Stomach (tissue), 9 donors: ENCODE measurements around the gene C4orf50. TPM values are rescaled to one million over a fixed set of nuclear protein-coding genes. Genes with fewer than 3 reads are reported as not detected.

ENCODE experiments used
- DNase-seq, 2 donors: peaks; one replicate each; pipeline versions ENCODE4 v3.0.0 to v3.0.0-alpha.2; 2013 to 2019
- H3K27ac ChIP-seq, 5 donors: fragments of 200-600 bp in 4 of 5; sonication (generic) in 4 of 5; one replicate each; pipeline ENCODE4 v1.5.1; 2013 to 2019; ENCODE audit warnings: mild to moderate bottlenecking in 1 of 5, moderate library complexity in 1 of 5
- H3K27me3 ChIP-seq, 3 donors: fragments of 200-600 bp; sonication (generic); one replicate each; pipeline ENCODE4 v1.5.1; 2017 to 2019; ENCODE audit warnings: mixed run types in 1 of 3
- H3K36me3 ChIP-seq, 4 donors: fragments of 200-600 bp; sonication (generic); 1 replicate in 3 of 4; 2 replicates in 1 of 4; pipeline ENCODE4 v1.5.1; 2016 to 2019
- H3K4me1 ChIP-seq, 4 donors: fragments of 200-600 bp; sonication (generic); one replicate each; pipeline ENCODE4 v1.5.1; 2016 to 2019
- H3K4me3 ChIP-seq, 4 donors: fragments of 200-600 bp; sonication (generic) in 3 of 4; one replicate each; pipeline ENCODE4 v1.5.1; 2016 to 2019; ENCODE audit warnings: mild to moderate bottlenecking in 1 of 4
- H3K9me3 ChIP-seq, 4 donors: fragments of 200-600 bp; sonication (generic); one replicate each; pipeline ENCODE4 v1.5.1; 2016 to 2019
- CTCF ChIP-seq, 7 experiments: fragments of 450-650 bp in 4 of 7; fragments of 200-600 bp in 3 of 7; sonication (generic) in 3 of 7; IDR thresholded peaks; one replicate each; pipeline ENCODE4 v1.5.1; 2016 to 2019; ENCODE audit warnings: antibody characterized with exemption in 7 of 7, control low read depth in 2 of 7, mild to moderate bottlenecking in 1 of 7
- EP300 ChIP-seq: sonication (generic); formaldehyde crosslinking; IDR thresholded peaks from one replicate; pipeline ENCODE4 v1.6.1; 2017; ENCODE audit warnings: antibody characterized with exemption
- POLR2A ChIP-seq, 4 donors: fragments of 450-650 bp; IDR thresholded peaks; one replicate each; pipeline ENCODE4 v1.6.1; 2016; ENCODE audit warnings: antibody characterized with exemption in 4 of 4, control low read depth in 2 of 4, mild to moderate bottlenecking in 1 of 4, moderate library complexity in 1 of 4
- POLR2AphosphoS5 ChIP-seq, 3 donors: sonication (generic); formaldehyde crosslinking; IDR thresholded peaks; one replicate each; pipeline ENCODE4 v1.6.1; 2016; ENCODE audit warnings: antibody characterized with exemption in 3 of 3
- WGBS, 5 donors: extraction: QIAGEN DNeasy Blood & Tissue Kit in 3 of 5; methylation state at CpG; one replicate each; pipeline versions ENCODE4 v1.1.5 to v1.1.7; 2013 to 2018; 5-methylcytosine and 5-hydroxymethylcytosine counted together
- intact Hi-C: fragments of 100-400 bp; cut with DNase I; formaldehyde crosslinking; loops from one replicate; pipeline ENCODE4 v1.15.1; 2023; ENCODE audit warnings: low total_unique reads
- polyA plus RNA-seq, 3 donors: library from polyadenylated mRNA; stranded (reverse); fragments of 200-250 nt; gene quantifications; one replicate each; pipeline ENCODE4 v1.2.3, GENCODE V29; 2013
- total RNA-seq, 5 donors: library from RNA; depleted of rRNA; stranded (reverse); fragments of >200 nt; gene quantifications; one replicate each; pipeline versions ENCODE4 v1.1.0 to v1.2.3, GENCODE V29; 2014 to 2016
- donor health status: healthy with polysubstance abuse.
- donor health status: Bipolar disorder and iron deficiency.
- donor health status: healthy.

The C4orf50 gene
- total and polyA plus RNA-seq, 8 donors = under 0.01 to 1.8 (median 0.85) TPM; not detected in 4

- intact Hi-C loops = no loop called here
Observed at GRCh38 chr4:5926598-5926997, 91.6 kb downstream of the C4orf50 start.

GRCh38 chr4:5925419-5926200, 92.6 kb downstream of the C4orf50 start:
- Histone ChIP-seq H3K27me3 (peaks cover 0 to 71% (median 17%) of the 10 kb centered on the region in 3 donors), H3K9me3 (no peaks in the 10 kb centered on the region), H3K36me3 (no peaks in the 10 kb centered on the region), H3K4me3 (no peak overlapping the region), H3K4me1 (no peaks in the 10 kb centered on the region), H3K27ac (no peak overlapping the region)
- DNase-seq = no peak
- intact Hi-C loops = no loop called here
- TF ChIP-seq POLR2A (IDR thresholded peaks at IDR 0.05) = no peak
- no peak for TF ChIP-seq CTCF (IDR thresholded peaks at IDR 0.05)
- TF ChIP-seq POLR2AphosphoS5 (IDR thresholded peaks at IDR 0.05) = no peak
- TF ChIP-seq EP300 = no peak
- WGBS, 5 donors = 71 to 84% (median 75%) methylated on average over 16 of the region's 16 CpGs

More at GRCh38 chr4:5926598-5926997, 91.6 kb downstream of the C4orf50 start:
- Histone ChIP-seq H3K36me3 (no peaks in the 10 kb centered on the region), H3K27ac (no peak overlapping the region), H3K27me3 (peaks cover 0 to 71% (median 9%) of the 10 kb centered on the region in 3 donors), H3K9me3 (no peaks in the 10 kb centered on the region), H3K4me3 (no peak overlapping the region), H3K4me1 (no peaks in the 10 kb centered on the region)
- DNase-seq = no peak
- TF ChIP-seq EP300 (no peak), CTCF (IDR thresholded peaks at IDR 0.05) (no peak), POLR2A (IDR thresholded peaks at IDR 0.05) (no peak), POLR2AphosphoS5 (IDR thresholded peaks at IDR 0.05) (no peak)
- WGBS, 5 donors = 61 to 75% (median 69%) methylated on average over 7 of the region's 7 CpGs

- WGBS, 5 donors = 62 to 77% (median 75%) methylated on average over 8 to 12 of the region's 12 CpGs
- H3K9me3 ChIP-seq = no peaks in the 10 kb centered on the region
- intact Hi-C loops = no loop called here
- no peak overlapping the region for H3K4me3 ChIP-seq
- H3K36me3 ChIP-seq = no peaks in the 10 kb centered on the region
- peaks cover 0 to 71% (median 17%) of the 10 kb centered on the region in 3 donors for H3K27me3 ChIP-seq
- TF ChIP-seq POLR2A (IDR thresholded peaks at IDR 0.05) (no peak), EP300 (no peak), CTCF (IDR thresholded peaks at IDR 0.05) (no peak), POLR2AphosphoS5 (IDR thresholded peaks at IDR 0.05) (no peak)
- H3K4me1 ChIP-seq = no peaks in the 10 kb centered on the region
- no peak for DNase-seq
- no peak overlapping the region for H3K27ac ChIP-seq
Observed at GRCh38 chr4:5924461-5925125, 93.6 kb downstream of the C4orf50 start.

- no peaks in the 10 kb centered on the region for H3K36me3 ChIP-seq
- intact Hi-C loops = no loop called here
- WGBS, 5 donors = 56 to 69% (median 66%) methylated on average over 6 of the region's 6 CpGs
- peaks cover 0 to 81% (median 23%) of the 10 kb centered on the region in 3 donors for H3K27me3 ChIP-seq
- no peaks in the 10 kb centered on the region for H3K9me3 ChIP-seq
- H3K4me3 ChIP-seq = no peak overlapping the region
- H3K4me1 ChIP-seq = no peaks in the 10 kb centered on the region
- H3K27ac ChIP-seq = no peak overlapping the region
- DNase-seq = no peak
- TF ChIP-seq POLR2AphosphoS5 (IDR thresholded peaks at IDR 0.05) = no peak
- TF ChIP-seq POLR2A (IDR thresholded peaks at IDR 0.05) = no peak
- no peak for TF ChIP-seq CTCF (IDR thresholded peaks at IDR 0.05)
- no peak for TF ChIP-seq EP300
Observed at GRCh38 chr4:5923376-5923775, 94.9 kb downstream of the C4orf50 start.
